ENCODE data around the gene PHIP.
"Not testable (repeated sequence)": the region's sequence is repeated elsewhere in the genome, so short reads cannot be mapped to it uniquely, and the experiment has no call there.

The PHIP gene

GRCh38 chr6:79078075-79078969 is at the start of gene PHIP:
Gene PHIP (minus strand): TSS chr6:79078254. CDS start chr6:79078068, 186 bp downstream.
- peak; percentile 83 for DNase-seq (ENCODE audit: low spot score)

GRCh38 chr6:79127660-79128059 is 49.6 kb upstream of the PHIP start:
- no peak for DNase-seq (ENCODE audit: low spot score)

GRCh38 chr6:79119217-79119616 is 41.2 kb upstream of the PHIP start:
- no peak for DNase-seq (ENCODE audit: low spot score)

GRCh38 chr6:79117752-79118151 is 39.7 kb upstream of the PHIP start:
- DNase-seq (ENCODE audit: low spot score) = no peak

- no peak for DNase-seq (ENCODE audit: low spot score)
Measured at GRCh38 chr6:79115553-79116182, 37.6 kb upstream of the PHIP start.

GRCh38 chr6:79111549-79111948 is 33.5 kb upstream of the PHIP start:
- no peak for DNase-seq (ENCODE audit: low spot score)

- DNase-seq (ENCODE audit: low spot score) = no peak
Measured at GRCh38 chr6:79101164-79101563, 23.1 kb upstream of the PHIP start.

- no peak for DNase-seq (ENCODE audit: low spot score)
Measured at GRCh38 chr6:79100304-79100703, 22.2 kb upstream of the PHIP start.

GRCh38 chr6:79094938-79095337 is 16.9 kb upstream of the PHIP start:
- no peak for DNase-seq (ENCODE audit: low spot score)

GRCh38 chr6:79091801-79092200 is 13.7 kb upstream of the PHIP start:
- not testable (repeated sequence) for DNase-seq (ENCODE audit: low spot score)

- no peak for DNase-seq (ENCODE audit: low spot score)
Measured at GRCh38 chr6:79089552-79090404, 11.7 kb upstream of the PHIP start.

GRCh38 chr6:79084693-79085092 is 6.6 kb upstream of the PHIP start:
- DNase-seq (ENCODE audit: low spot score) = no peak

- no peak for DNase-seq (ENCODE audit: low spot score)
Measured at GRCh38 chr6:79082304-79082703, 4.2 kb upstream of the PHIP start.

- DNase-seq (ENCODE audit: low spot score) = no peak
Measured at GRCh38 chr6:79081663-79082062, 3.6 kb upstream of the PHIP start.

GRCh38 chr6:79079561-79080041 is 1.5 kb upstream of the PHIP start:
- no peak for DNase-seq (ENCODE audit: low spot score)

- DNase-seq (ENCODE audit: low spot score) = peak; percentile 16
Measured at GRCh38 chr6:79077715-79078074, 359 bp downstream of the PHIP start.

- peak; percentile 89 for DNase-seq (ENCODE audit: low spot score)
Measured at GRCh38 chr6:79076782-79077641, 1.0 kb downstream of the PHIP start.

GRCh38 chr6:79076160-79076559 is 1.9 kb downstream of the PHIP start:
- no peak for DNase-seq (ENCODE audit: low spot score)

GRCh38 chr6:79073888-79074287 is 4.2 kb downstream of the PHIP start:
- DNase-seq (ENCODE audit: low spot score) = no peak

- no peak for DNase-seq (ENCODE audit: low spot score)
Measured at GRCh38 chr6:79072640-79073181, 5.3 kb downstream of the PHIP start.

- no peak for DNase-seq (ENCODE audit: low spot score)
Measured at GRCh38 chr6:79071547-79071946, 6.5 kb downstream of the PHIP start.

All from AG08395 (cell line).